NCI-H1930 (cell line): Measurements from ENCODE around the gene HECTD1.

Experiments
- DNase-seq, 2 experiments: peaks; one replicate each; lab custom pipeline; 2025; lab: John Stamatoyannopoulos, UW

The HECTD1 gene

GRCh38 chr14:31051023-31051422 lies 156.6 kb downstream of the HECTD1 start:
- no peak for DNase-seq
